HG03342 (cell line): ENCODE measurements around the gene BRD2.
A peak's percentile ranks its signal among the peaks of the same experiment; 100 is the strongest.

ENCODE experiments used
- ATAC-seq: cut with Tn5 transposase; IDR thresholded peaks from one replicate; pipeline ENCODE4 v1.9.1; 2021; ENCODE audit warnings: mild to moderate bottlenecking, moderate library complexity; ENCODE audit not compliant: unreplicated experiment

BRD2 gene

GRCh38 chr6:32971242-32971580 lies 2.8 kb downstream of the BRD2 start:
- no peak for ATAC-seq

- peak; percentile 45 for ATAC-seq
Measured at GRCh38 chr6:32971581-32972352, 3.4 kb downstream of the BRD2 start.

GRCh38 chr6:32972353-32973143 lies 4.2 kb downstream of the BRD2 start:
- ATAC-seq: no peak

- no peak for ATAC-seq
Measured at GRCh38 chr6:32973144-32974015, 5.0 kb downstream of the BRD2 start.

GRCh38 chr6:32974016-32974333 lies 5.6 kb downstream of the BRD2 start:
- ATAC-seq: no peak

GRCh38 chr6:32974541-32975308 lies 6.3 kb downstream of the BRD2 start:
- no peak for ATAC-seq

- no peak for ATAC-seq
Measured at GRCh38 chr6:32975886-32976285, 7.5 kb downstream of the BRD2 start.

GRCh38 chr6:32976334-32977069 lies 8.1 kb downstream of the BRD2 start:
- no peak for ATAC-seq

- ATAC-seq: no peak
Measured at GRCh38 chr6:32977272-32977952, 9.0 kb downstream of the BRD2 start.

GRCh38 chr6:32977953-32978324 lies 9.5 kb downstream of the BRD2 start:
- no peak for ATAC-seq

- ATAC-seq: no peak
Measured at GRCh38 chr6:32979720-32980487, 11.5 kb downstream of the BRD2 start.

GRCh38 chr6:32980488-32981038 lies 12.2 kb downstream of the BRD2 start:
- ATAC-seq: no peak

- no peak for ATAC-seq
Measured at GRCh38 chr6:32982084-32982701, 13.8 kb downstream of the BRD2 start.

- ATAC-seq: no peak
Measured at GRCh38 chr6:32982702-32983492, 14.5 kb downstream of the BRD2 start.

- no peak for ATAC-seq
Measured at GRCh38 chr6:32983493-32983848, 15.1 kb downstream of the BRD2 start.

GRCh38 chr6:32983964-32984621 lies 15.7 kb downstream of the BRD2 start:
- no peak for ATAC-seq
